T-helper 1 cell treated with Interleukin-12 subunit alpha and Interleukin-12 subunit beta and Interleukin-4 antibody, amounts not matched to agents 30 μg/mL and 1 μg/mL, for 36 hours (primary cell): ENCODE data around the gene OSMR.

Source experiments
- H3K27ac Mint-ChIP-seq: one replicate; pipeline ENCODE4 v1.8.0; 2021; ENCODE audit warnings: mild to moderate bottlenecking, mixed read lengths
- H3K27me3 Mint-ChIP-seq: one replicate; pipeline ENCODE4 v1.8.0; 2021; ENCODE audit warnings: low read depth, mixed read lengths
- H3K36me3 Mint-ChIP-seq: one replicate; pipeline ENCODE4 v1.8.0; 2021; ENCODE audit warnings: low read depth, mixed read lengths
- H3K4me1 Mint-ChIP-seq: one replicate; pipeline ENCODE4 v1.8.0; 2021; ENCODE audit warnings: low read depth, mixed read lengths
- H3K4me3 Mint-ChIP-seq: one replicate; pipeline ENCODE4 v1.8.0; 2021; ENCODE audit warnings: mild to moderate bottlenecking, moderate library complexity, mixed read lengths
- H3K9me3 Mint-ChIP-seq: one replicate; pipeline ENCODE4 v1.8.0; 2021; ENCODE audit warnings: mixed read lengths

The OSMR gene

GRCh38 chr5:38916802-38917201 lies 71.0 kb downstream of the OSMR start:
- Mint-ChIP-seq H3K9me3 (no peaks in the 10 kb centered on the region), H3K4me3 (no peak overlapping the region), H3K36me3 (no peaks in the 10 kb centered on the region), H3K27ac (no peak overlapping the region), H3K27me3 (peaks cover 55% of the 10 kb centered on the region), H3K4me1 (no peaks in the 10 kb centered on the region)

- H3K27ac Mint-ChIP-seq, result no peak overlapping the region
- no peak overlapping the region for H3K4me3 Mint-ChIP-seq
- H3K36me3 Mint-ChIP-seq, result no peaks in the 10 kb centered on the region
- H3K27me3 Mint-ChIP-seq, result peaks cover 51% of the 10 kb centered on the region
- H3K9me3 Mint-ChIP-seq, result no peaks in the 10 kb centered on the region
- H3K4me1 Mint-ChIP-seq, result peaks cover 2% of the 10 kb centered on the region
Measured at GRCh38 chr5:38921174-38921573, 75.4 kb downstream of the OSMR start.

- H3K36me3 Mint-ChIP-seq, result no peaks in the 10 kb centered on the region
- H3K27me3 Mint-ChIP-seq, result peaks cover 45% of the 10 kb centered on the region
- H3K4me3 Mint-ChIP-seq, result no peak overlapping the region
- H3K27ac Mint-ChIP-seq, result no peak overlapping the region
- no peaks in the 10 kb centered on the region for H3K9me3 Mint-ChIP-seq
- peaks cover 2% of the 10 kb centered on the region for H3K4me1 Mint-ChIP-seq
Measured at GRCh38 chr5:38922199-38922598, 76.4 kb downstream of the OSMR start.

- Mint-ChIP-seq H3K27ac (no peak overlapping the region), H3K4me1 (peaks cover 2% of the 10 kb centered on the region), H3K4me3 (no peak overlapping the region), H3K27me3 (peaks cover 47% of the 10 kb centered on the region), H3K36me3 (no peaks in the 10 kb centered on the region), H3K9me3 (no peaks in the 10 kb centered on the region)
Measured at GRCh38 chr5:38923661-38924451, 78.0 kb downstream of the OSMR start.

GRCh38 chr5:38925154-38925925 lies 79.5 kb downstream of the OSMR start:
- H3K27ac Mint-ChIP-seq, result no peak overlapping the region
- no peaks in the 10 kb centered on the region for H3K9me3 Mint-ChIP-seq
- peaks cover 2% of the 10 kb centered on the region for H3K4me1 Mint-ChIP-seq
- no peak overlapping the region for H3K4me3 Mint-ChIP-seq
- peaks cover 37% of the 10 kb centered on the region for H3K27me3 Mint-ChIP-seq
- H3K36me3 Mint-ChIP-seq, result no peaks in the 10 kb centered on the region

GRCh38 chr5:38926121-38926520 lies 80.3 kb downstream of the OSMR start:
- Mint-ChIP-seq H3K27ac (no peak overlapping the region), H3K9me3 (no peaks in the 10 kb centered on the region), H3K4me1 (peaks cover 2% of the 10 kb centered on the region), H3K4me3 (no peak overlapping the region), H3K27me3 (peaks cover 30% of the 10 kb centered on the region), H3K36me3 (no peaks in the 10 kb centered on the region)

DNA sequence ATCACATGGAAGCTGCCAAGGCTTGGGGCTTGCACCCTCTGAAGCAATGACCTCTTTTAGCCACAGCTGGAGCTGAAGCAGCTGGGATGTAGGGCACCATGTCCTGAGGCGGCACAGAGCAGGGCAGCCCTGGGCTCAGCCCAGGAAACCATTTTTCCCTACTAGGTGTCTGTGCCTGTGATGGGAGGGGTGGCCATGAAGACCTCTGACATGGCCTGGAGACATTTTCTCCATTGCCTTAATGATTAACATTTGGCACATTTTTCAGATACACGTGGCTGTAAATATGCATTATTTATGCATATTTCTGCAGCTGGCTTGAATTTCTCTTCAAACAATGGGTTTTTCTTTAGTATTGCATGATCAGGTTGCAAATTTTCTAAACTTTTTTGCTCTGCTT lies 81.7 kb downstream of the OSMR start:
- Mint-ChIP-seq H3K27me3 (peaks cover 25% of the 10 kb centered on the region), H3K9me3 (no peaks in the 10 kb centered on the region), H3K36me3 (no peaks in the 10 kb centered on the region), H3K4me3 (no peak overlapping the region), H3K27ac (no peak overlapping the region), H3K4me1 (peaks cover 2% of the 10 kb centered on the region)

DNA sequence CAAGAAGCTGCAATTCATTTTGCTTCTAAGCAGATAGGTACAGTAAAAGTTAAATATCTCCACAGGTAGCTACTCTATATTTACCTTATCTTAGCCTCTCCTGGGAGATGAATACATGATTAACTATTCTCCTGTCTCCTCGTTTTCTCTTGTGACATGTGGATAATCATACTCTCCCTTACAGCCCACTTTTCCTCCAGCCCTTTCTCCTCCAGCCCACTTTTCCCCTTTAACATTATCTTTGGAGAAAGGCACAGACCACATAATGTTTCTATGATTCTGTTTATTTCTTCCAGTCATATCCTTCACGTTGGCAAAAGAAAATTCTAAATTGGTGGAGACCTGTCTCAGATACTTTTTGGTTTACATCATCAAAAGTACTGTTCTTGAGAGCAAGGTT lies 84.0 kb downstream of the OSMR start:
- H3K4me1 Mint-ChIP-seq, result no peaks in the 10 kb centered on the region
- no peak overlapping the region for H3K4me3 Mint-ChIP-seq
- peaks cover 18% of the 10 kb centered on the region for H3K27me3 Mint-ChIP-seq
- H3K27ac Mint-ChIP-seq, result no peak overlapping the region
- H3K9me3 Mint-ChIP-seq, result no peaks in the 10 kb centered on the region
- no peaks in the 10 kb centered on the region for H3K36me3 Mint-ChIP-seq

- H3K9me3 Mint-ChIP-seq, result no peaks in the 10 kb centered on the region
- no peak overlapping the region for H3K27ac Mint-ChIP-seq
- H3K27me3 Mint-ChIP-seq, result peaks cover 11% of the 10 kb centered on the region
- no peak overlapping the region for H3K4me3 Mint-ChIP-seq
- H3K36me3 Mint-ChIP-seq, result peaks cover 4% of the 10 kb centered on the region
- H3K4me1 Mint-ChIP-seq, result no peaks in the 10 kb centered on the region
Measured at GRCh38 chr5:38931731-38932130, 85.9 kb downstream of the OSMR start.

- Mint-ChIP-seq H3K27me3 (peaks cover 9% of the 10 kb centered on the region), H3K4me3 (no peak overlapping the region), H3K27ac (no peak overlapping the region), H3K36me3 (peaks cover 8% of the 10 kb centered on the region), H3K4me1 (no peaks in the 10 kb centered on the region), H3K9me3 (no peaks in the 10 kb centered on the region)
Measured at GRCh38 chr5:38932854-38933408, 87.1 kb downstream of the OSMR start.

GRCh38 chr5:38935437-38935836 lies 89.6 kb downstream of the OSMR start:
- no peak overlapping the region for H3K27ac Mint-ChIP-seq
- H3K27me3 Mint-ChIP-seq, result no peaks in the 10 kb centered on the region
- H3K4me1 Mint-ChIP-seq, result no peaks in the 10 kb centered on the region
- peaks cover 14% of the 10 kb centered on the region for H3K36me3 Mint-ChIP-seq
- no peaks in the 10 kb centered on the region for H3K9me3 Mint-ChIP-seq
- H3K4me3 Mint-ChIP-seq, result no peak overlapping the region

- no peaks in the 10 kb centered on the region for H3K4me1 Mint-ChIP-seq
- no peaks in the 10 kb centered on the region for H3K9me3 Mint-ChIP-seq
- no peak overlapping the region for H3K4me3 Mint-ChIP-seq
- H3K27me3 Mint-ChIP-seq, result no peaks in the 10 kb centered on the region
- H3K36me3 Mint-ChIP-seq, result peaks cover 17% of the 10 kb centered on the region
- H3K27ac Mint-ChIP-seq, result no peak overlapping the region
Measured at GRCh38 chr5:38936269-38936668, 90.5 kb downstream of the OSMR start.

DNA sequence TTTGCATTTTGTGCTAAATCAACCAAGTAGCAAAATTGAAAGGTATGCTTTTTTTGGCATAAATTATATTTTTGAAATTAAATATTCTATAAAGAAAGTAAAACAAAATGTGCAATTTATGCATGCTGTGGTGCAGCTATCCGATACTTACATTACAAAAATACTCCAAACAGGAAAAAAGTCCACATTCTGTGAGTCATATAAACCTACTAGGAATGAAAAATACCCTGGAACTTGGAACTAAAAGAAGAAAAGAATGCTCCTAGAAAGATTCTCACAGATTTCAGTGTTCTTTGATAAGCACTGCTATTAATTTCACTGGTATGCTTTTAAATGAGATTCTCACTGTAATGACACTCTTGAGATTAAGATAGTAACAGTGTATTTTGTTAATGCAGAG lies 92.6 kb downstream of the OSMR start:
- Mint-ChIP-seq H3K27ac (no peak overlapping the region), H3K4me1 (peaks cover 3% of the 10 kb centered on the region), H3K4me3 (no peak overlapping the region), H3K36me3 (peaks cover 22% of the 10 kb centered on the region), H3K9me3 (no peaks in the 10 kb centered on the region), H3K27me3 (no peaks in the 10 kb centered on the region)

DNA sequence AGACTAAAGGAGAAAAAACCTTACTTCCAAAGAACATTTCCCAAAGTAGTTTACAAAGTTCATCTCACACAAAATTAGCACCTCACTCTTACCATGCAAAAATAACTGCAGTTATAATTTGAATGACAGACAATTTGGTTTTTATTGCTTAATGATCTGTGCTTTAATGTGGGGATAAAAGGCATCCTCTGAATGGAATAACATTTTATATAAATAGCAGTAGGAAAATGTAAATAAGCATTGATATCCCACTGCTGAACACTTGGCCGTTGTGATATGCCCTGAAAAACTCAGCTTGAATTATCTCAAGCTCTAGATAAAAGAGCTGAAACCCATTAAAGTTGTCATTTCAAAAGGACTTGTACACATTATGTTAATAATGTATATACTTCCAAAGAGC lies 93.2 kb downstream of the OSMR start:
- Mint-ChIP-seq H3K9me3 (no peaks in the 10 kb centered on the region), H3K27me3 (no peaks in the 10 kb centered on the region), H3K4me3 (no peak overlapping the region), H3K27ac (no peak overlapping the region), H3K36me3 (peaks cover 22% of the 10 kb centered on the region), H3K4me1 (peaks cover 3% of the 10 kb centered on the region)
